GM13976 (cell line): Measurements from ENCODE around the gene ADPRHL1.

Source experiments
- DNase-seq: peaks from one replicate; pipeline ENCODE4 v3.0.0; 2012; ENCODE audit warnings: low spot score
- in situ Hi-C: fragments of 300-500 bp; cut with MboI; formaldehyde crosslinking; loops from one replicate; pipeline ENCODE4 v1.12.0; 2022; ENCODE audit warnings: low sequenced_read_pairs, mixed read lengths, inconsistent platforms; ENCODE audit not compliant: unreplicated experiment
- TF ChIP-seq, protein P1 (sequence below): IDR thresholded peaks from 2 replicates; pipeline ENCODE4 v1.5.1; 2012; ENCODE audit warnings: borderline replicate concordance, mild to moderate bottlenecking; ENCODE audit not compliant: insufficient read depth; ENCODE audit errors: extremely low read depth, missing control alignments, control extremely low read depth

ADPRHL1 gene

DNA sequence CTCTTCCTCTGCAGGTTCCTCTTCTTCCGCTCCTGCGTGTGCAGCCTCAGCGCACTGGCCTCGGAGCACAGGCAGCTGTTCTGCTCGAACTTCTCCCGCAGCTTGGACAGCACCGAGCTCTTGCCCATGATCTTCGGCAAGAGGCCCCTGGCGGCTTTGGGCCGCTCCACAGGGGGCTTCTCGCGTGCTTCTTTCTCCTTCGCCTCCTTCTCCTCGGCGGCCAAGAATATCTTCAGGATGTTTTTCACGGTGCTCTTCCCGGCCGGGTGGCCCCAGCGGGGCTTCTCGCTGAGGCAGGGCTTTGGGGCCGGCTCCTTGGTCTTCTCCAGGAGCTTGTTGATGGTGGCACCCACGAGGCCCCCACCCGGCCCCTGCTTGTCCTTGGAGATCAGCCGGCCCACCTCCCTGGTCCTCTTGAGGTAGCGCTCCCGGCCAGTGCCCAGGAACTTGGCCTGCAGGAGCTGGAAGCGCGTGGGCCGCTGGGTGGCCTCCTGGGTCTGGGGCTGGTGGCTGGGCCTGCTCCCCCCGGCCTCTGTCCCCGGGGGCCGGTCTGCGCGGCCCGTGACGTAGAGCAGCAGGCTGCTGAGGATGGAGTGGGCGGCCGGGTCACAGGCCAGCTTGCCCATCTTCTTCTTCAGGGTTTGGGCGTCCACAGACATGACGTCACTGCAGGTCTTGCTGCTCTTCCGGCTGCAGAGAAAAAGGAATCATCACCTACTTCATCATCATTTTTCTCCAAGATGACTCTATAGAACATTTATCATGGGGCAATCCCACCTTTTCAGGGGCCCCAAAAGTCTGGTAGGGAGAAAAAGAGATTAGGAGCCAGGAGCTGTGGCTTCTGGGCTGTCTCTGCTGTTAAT lies 45.5 kb downstream of the ADPRHL1 start:
- DNase-seq: no peak
- TF ChIP-seq, protein P1, sequence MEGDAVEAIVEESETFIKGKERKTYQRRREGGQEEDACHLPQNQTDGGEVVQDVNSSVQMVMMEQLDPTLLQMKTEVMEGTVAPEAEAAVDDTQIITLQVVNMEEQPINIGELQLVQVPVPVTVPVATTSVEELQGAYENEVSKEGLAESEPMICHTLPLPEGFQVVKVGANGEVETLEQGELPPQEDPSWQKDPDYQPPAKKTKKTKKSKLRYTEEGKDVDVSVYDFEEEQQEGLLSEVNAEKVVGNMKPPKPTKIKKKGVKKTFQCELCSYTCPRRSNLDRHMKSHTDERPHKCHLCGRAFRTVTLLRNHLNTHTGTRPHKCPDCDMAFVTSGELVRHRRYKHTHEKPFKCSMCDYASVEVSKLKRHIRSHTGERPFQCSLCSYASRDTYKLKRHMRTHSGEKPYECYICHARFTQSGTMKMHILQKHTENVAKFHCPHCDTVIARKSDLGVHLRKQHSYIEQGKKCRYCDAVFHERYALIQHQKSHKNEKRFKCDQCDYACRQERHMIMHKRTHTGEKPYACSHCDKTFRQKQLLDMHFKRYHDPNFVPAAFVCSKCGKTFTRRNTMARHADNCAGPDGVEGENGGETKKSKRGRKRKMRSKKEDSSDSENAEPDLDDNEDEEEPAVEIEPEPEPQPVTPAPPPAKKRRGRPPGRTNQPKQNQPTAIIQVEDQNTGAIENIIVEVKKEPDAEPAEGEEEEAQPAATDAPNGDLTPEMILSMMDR: no peak
- in situ Hi-C loops: no loop called here

DNA sequence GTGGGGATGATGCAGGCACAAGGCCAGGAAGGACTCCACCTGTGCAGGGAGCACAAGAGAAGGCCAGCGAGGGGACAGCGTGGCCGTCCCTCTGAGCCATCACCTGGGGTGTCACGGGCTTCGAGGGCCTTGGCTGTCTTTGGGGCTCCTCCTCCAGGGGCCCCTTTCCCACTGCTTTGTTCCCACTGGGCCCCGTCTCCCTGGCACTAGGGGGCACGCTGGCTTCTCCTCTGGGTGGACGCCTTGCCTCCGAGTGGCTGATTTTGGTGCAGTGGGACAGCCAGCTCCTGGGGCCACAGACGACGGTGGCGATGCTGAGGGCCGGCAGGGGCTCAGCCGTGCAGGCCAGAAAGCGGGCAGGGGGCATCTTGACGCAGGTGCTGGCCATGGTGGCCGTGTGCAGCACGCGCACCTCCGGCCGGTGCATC lies 46.2 kb downstream of the ADPRHL1 start:
- TF ChIP-seq, protein P1: no peak
- in situ Hi-C loops: no loop called here
- no peak for DNase-seq

DNA sequence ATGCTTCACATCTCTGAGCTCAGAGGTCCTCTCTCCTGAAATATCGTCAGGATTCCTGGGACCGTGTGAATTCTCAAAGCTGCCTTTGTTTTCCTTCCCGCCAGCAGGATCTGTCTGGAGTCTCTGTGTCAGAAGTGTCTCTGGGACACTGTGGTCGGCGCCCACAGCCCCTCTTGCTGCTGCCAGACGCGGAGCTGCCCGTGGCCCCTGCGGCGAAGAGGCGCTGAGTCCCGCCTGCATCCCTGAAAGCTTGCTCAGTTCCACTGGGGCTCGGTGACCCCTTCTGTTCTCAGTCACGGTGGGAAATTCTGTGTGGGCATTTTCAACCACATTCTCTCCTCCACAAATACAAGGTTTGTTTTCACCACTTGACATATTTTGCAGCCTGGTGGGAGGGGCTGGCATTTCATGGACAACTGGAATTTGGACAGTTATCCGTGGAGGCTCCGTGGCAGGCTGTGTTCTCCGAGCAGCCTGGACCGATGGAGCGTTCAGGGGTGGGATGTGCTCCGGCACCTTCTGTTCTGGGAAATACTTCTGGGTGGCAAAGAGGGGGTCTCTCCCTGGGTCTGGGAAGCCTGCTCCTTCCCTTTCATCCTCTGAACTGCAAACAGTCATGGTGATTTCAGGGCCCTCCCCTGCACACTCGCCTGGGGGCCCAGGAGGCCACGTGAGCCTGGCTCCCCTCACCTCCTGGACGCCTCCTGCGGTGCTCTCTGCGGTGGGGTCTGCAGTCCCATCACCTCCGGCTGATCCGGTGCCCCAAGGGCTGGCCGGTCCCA lies 46.8 kb downstream of the ADPRHL1 start:
- in situ Hi-C loops: no loop called here
- TF ChIP-seq, protein P1: no peak
- no peak for DNase-seq

DNA sequence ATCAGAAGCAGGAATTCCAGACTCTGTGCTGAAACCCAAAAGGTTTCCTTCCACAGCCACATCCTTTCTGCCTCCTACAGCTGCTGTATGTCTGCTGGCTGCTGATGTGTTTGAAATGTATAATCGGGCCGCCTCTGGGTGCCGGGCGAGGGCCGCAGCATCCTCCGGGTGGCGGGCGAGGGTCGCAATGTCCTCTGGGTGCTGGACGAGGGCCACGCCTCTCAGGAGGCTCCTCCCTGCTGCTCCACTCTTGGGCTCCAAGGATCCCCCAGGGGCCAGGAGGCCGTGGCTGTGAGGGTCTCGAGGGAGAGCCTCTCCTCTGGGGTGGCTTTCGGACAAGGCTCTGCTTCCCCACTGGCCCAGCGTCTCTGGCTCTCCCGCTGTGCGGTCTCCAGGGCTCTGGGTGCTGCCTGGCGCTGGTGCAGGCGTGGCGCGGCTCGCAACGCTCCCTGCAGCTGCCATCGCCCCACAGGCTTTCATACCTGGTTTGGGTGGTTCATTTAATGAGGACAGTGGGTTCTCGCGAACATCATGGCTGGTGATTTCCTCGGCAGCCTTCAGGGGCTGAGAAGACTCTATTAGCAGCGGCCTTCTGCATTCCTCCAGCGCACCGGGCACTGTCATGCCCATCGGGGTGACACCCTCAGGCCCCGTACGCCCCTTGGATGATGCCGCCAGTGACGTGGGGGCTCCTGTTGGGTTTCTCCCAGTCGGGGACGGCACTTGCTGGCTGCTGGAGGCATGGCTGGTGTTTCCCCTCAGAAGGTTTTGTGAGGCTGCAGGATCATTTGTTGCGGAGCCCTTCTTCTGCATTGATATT lies 47.6 kb downstream of the ADPRHL1 start:
- in situ Hi-C loops: no loop called here
- TF ChIP-seq, protein P1: no peak

DNA sequence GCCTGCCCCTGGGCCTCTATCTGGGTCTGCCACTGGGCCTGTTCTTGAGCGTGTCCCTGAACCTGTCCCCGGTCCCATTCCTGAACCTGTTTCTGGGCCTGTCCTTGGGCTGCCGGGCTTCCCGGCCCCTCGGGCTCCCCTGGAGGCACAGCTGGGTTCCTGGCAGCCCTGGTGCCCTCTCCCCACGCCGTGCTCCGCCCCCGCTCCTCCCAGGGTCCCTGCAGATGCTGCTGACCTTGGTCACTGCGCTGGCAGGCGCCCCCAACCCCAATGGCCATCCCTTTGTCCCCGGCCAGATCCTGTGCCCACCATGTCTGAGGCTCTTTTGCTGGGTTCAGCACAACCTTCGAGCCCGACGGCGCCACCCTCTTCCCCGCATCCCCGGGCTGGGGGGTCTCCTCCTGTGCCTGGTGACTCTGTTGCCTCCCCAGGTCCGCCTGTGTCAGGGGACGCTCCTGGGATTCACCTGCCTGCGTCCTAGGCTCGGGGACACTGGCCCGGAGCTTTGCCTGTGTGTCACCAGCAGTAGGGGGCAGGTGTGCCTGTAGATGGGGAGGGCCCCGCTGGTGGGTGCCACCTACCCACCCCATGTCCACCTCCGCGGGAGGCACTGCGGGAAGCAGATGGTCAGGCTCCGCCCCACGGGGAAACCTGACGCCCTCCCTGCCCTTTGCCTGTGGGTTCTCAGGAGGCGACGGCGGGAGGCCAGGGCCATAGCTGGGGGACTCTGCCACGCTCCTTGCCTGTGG lies 48.4 kb downstream of the ADPRHL1 start:
- in situ Hi-C loops: no loop called here
- TF ChIP-seq, protein P1: no peak
- no peak for DNase-seq

More for the DNA sequence above, 47.6 kb downstream of the ADPRHL1 start:
- DNase-seq: no peak
